Glutamatergic neuron (in vitro differentiated cells): Measurements from ENCODE around the gene INPP5F. TPM values are rescaled to one million over a fixed set of nuclear protein-coding genes. Genes with fewer than 3 reads are reported as not detected.
A peak's percentile ranks its signal among the peaks of the same experiment; 100 is the strongest.

Source experiments
- DNase-seq: peaks from one replicate; pipeline ENCODE4 v3.0.0; 2022
- H3K27ac Mint-ChIP-seq: one replicate; pipeline ENCODE4 v1.8.0; 2020; ENCODE audit warnings: mild to moderate bottlenecking, mixed read lengths, inconsistent platforms; ENCODE audit not compliant: unreplicated experiment
- H3K27me3 Mint-ChIP-seq: one replicate; pipeline ENCODE4 v1.8.0; 2020; ENCODE audit warnings: mild to moderate bottlenecking, moderate library complexity, mixed read lengths, inconsistent platforms; ENCODE audit not compliant: unreplicated experiment
- H3K36me3 Mint-ChIP-seq: one replicate; pipeline ENCODE4 v1.8.0; 2020; ENCODE audit warnings: mild to moderate bottlenecking, mixed read lengths, inconsistent platforms; ENCODE audit not compliant: unreplicated experiment
- H3K4me1 Mint-ChIP-seq: one replicate; pipeline ENCODE4 v1.8.0; 2020; ENCODE audit warnings: mild to moderate bottlenecking, low read depth, mixed read lengths, inconsistent platforms; ENCODE audit not compliant: unreplicated experiment
- H3K4me3 Mint-ChIP-seq: one replicate; pipeline ENCODE4 v1.8.0; 2020; ENCODE audit warnings: mild to moderate bottlenecking, mixed read lengths, inconsistent platforms; ENCODE audit not compliant: unreplicated experiment
- H3K9me3 Mint-ChIP-seq: one replicate; pipeline ENCODE4 v1.8.0; 2020; ENCODE audit warnings: mild to moderate bottlenecking, moderate library complexity, mixed read lengths, inconsistent platforms; ENCODE audit not compliant: unreplicated experiment
- total RNA-seq: library from RNA; stranded (reverse); fragmentation: NEBNext Ultra II Directional; extraction: Animal tissue kit (Norgen Biotek cat#: 25700); gene quantifications from one replicate; pipeline ENCODE4 v1.2.1, GENCODE V29; 2021; ENCODE audit not compliant: unreplicated experiment
- TF ChIP-seq, protein P1 (sequence below): fragments of 200-600 bp; sonication (generic); IDR thresholded peaks from one replicate; pipeline ENCODE4 v1.5.0; 2021; ENCODE audit not compliant: partially characterized antibody, unreplicated experiment

The INPP5F gene
- total RNA-seq, 1 donor from 2014 or later = 186 TPM

DNA sequence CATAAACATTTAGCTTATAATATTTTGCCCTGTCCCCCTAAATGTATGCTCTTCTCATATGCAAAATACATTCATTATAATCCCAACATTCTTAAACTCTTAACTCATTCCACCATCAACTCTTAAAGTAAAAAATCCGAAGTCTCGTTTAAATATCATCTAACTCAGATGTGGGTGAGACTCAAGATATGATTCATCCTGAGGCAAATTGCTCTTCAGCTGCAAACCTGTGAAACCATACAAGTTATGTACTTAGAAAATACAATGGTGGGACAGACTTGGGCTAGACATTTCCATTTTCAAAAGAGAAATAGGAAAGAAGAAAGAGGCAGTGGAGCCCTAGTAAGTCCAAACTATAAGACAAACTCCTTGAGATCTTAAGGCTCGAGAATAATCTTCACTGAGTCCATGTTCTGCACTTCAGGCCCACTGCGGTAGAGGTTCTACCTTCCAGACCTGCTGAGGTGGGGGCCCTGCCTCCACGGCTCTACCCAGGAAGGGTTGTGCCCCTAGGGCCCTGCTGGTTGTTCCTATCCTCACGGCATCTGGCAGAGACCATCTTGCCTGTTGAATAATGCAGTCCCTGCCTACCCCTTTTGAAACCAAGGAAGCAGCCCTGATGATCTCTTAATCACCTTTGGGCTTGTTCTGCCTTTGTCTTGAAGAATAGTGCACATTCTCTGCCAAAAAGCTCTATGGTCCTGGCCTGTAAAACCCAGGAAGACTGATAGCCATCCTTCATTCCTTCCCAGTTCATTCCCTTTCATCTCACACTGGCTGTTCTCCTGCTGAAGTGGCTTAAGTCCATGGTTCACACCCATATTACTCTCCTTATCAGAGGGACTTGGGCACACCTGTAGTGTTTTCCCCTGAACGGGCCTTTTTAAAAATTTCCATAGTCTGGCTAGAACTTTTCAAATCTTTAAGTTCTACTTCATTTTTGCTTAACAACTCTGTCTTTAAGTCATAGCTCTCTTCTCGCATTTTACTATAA lies 37.3 kb downstream of the INPP5F start:
- Mint-ChIP-seq H3K4me1 (peaks cover 21% of the 10 kb centered on the region), H3K36me3 (no peaks in the 10 kb centered on the region), H3K27ac (peak overlapping the region; percentile 7), H3K4me3 (peak overlapping the region; percentile 35), H3K9me3 (no peaks in the 10 kb centered on the region), H3K27me3 (peaks cover 6% of the 10 kb centered on the region)
- TF ChIP-seq, protein P1, sequence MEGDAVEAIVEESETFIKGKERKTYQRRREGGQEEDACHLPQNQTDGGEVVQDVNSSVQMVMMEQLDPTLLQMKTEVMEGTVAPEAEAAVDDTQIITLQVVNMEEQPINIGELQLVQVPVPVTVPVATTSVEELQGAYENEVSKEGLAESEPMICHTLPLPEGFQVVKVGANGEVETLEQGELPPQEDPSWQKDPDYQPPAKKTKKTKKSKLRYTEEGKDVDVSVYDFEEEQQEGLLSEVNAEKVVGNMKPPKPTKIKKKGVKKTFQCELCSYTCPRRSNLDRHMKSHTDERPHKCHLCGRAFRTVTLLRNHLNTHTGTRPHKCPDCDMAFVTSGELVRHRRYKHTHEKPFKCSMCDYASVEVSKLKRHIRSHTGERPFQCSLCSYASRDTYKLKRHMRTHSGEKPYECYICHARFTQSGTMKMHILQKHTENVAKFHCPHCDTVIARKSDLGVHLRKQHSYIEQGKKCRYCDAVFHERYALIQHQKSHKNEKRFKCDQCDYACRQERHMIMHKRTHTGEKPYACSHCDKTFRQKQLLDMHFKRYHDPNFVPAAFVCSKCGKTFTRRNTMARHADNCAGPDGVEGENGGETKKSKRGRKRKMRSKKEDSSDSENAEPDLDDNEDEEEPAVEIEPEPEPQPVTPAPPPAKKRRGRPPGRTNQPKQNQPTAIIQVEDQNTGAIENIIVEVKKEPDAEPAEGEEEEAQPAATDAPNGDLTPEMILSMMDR = no peak
- DNase-seq = no peak

DNA sequence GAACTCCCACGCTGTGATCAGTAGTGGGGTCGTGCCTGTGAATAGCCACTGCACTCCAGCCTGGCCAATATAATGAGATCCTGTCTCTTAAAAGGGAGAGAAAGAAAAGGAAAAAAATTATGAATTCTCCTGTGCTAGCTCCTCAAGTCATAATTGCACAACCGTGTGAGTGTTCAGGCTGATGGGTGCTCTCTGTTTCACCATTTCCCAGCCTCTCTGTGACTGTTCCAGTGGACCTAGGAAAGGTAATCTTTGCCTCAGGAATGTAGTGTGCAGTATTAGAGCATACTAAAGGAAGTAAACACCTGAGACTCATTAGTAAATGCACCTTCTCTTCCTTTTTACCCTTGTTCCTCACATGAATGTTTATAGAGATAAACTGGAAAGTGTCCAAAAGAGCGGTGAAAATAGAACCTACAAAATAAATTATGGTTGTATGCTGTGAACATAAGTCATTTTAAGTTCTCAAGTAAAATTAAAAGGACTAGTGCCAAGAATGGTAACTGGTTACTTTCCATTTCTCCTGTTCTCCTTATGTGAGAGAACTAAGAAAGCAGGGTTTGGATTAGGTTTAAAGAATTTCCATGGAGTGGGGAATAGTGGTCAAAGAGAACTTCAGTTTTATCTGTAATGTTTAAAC lies 42.7 kb downstream of the INPP5F start:
- no peak for DNase-seq
- H3K4me1 Mint-ChIP-seq = peaks cover 14% of the 10 kb centered on the region

DNA sequence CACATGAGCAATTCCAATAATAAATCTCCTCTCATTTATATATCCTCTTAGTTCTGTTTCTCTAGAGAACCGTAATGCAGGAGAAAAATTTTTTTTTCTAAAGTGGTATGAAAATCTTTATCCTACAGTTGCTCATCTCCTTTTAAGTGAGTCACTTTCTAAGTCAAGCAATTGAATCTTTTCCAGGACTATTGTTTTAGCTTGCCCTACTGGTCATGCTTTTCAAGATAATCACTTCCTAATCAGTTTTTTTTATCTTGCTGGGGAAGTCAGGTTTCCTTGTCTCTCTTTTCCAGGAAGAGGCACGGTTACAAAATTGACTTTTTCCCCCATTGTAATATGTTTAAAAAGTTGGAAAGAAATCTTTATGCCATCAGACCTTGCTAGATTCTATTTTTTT lies 44.0 kb downstream of the INPP5F start:
- DNase-seq = no peak
- peaks cover 11% of the 10 kb centered on the region for H3K4me1 Mint-ChIP-seq
- no peak overlapping the region for H3K27ac Mint-ChIP-seq
- H3K36me3 Mint-ChIP-seq = no peaks in the 10 kb centered on the region
- TF ChIP-seq, protein P1 = no peak
- no peaks in the 10 kb centered on the region for H3K27me3 Mint-ChIP-seq
- no peak overlapping the region for H3K4me3 Mint-ChIP-seq
- H3K9me3 Mint-ChIP-seq = peaks cover 4% of the 10 kb centered on the region

More for the DNA sequence above, 42.7 kb downstream of the INPP5F start:
- no peaks in the 10 kb centered on the region for H3K27me3 Mint-ChIP-seq
- H3K9me3 Mint-ChIP-seq = peaks cover 4% of the 10 kb centered on the region
- H3K27ac Mint-ChIP-seq = no peak overlapping the region
- TF ChIP-seq, protein P1 = no peak
- no peaks in the 10 kb centered on the region for H3K36me3 Mint-ChIP-seq
- H3K4me3 Mint-ChIP-seq = no peak overlapping the region

DNA sequence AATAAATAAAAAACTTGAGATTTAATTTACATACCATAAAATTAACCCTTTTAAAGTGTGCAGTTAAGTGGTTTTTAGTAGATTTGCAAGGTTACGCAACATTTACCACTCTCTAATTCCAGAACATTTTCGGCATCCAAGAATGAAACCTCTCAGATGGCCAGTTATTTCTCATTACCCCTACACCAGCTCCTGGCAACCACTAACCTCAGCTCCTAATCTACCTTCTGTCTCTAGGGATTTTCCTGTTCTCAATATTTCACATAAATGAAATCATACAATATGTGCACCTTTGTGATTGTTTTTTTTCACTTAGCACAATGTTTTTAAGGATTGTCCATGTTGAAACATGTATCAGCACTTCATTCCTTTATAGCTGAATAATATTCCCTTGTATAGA lies 45.1 kb downstream of the INPP5F start:
- Mint-ChIP-seq H3K27ac (no peak overlapping the region), H3K36me3 (no peaks in the 10 kb centered on the region)

More for the DNA sequence above, 45.1 kb downstream of the INPP5F start:
- Mint-ChIP-seq H3K4me1 (peaks cover 11% of the 10 kb centered on the region), H3K4me3 (no peak overlapping the region), H3K27me3 (no peaks in the 10 kb centered on the region), H3K9me3 (peaks cover 4% of the 10 kb centered on the region)
- no peak for DNase-seq
- TF ChIP-seq, protein P1 = no peak
